ENCODE data around the gene TCEAL1.
"Not testable (repeated sequence)": the region's sequence is repeated elsewhere in the genome, so short reads cannot be mapped to it uniquely, and the experiment has no call there.

TCEAL1 gene

GRCh38 chrX:103635436-103635835 lies 6.7 kb downstream of the TCEAL1 start:
- DNase-seq (ENCODE audit: low read depth in 2 of 2) = no peak

DNA sequence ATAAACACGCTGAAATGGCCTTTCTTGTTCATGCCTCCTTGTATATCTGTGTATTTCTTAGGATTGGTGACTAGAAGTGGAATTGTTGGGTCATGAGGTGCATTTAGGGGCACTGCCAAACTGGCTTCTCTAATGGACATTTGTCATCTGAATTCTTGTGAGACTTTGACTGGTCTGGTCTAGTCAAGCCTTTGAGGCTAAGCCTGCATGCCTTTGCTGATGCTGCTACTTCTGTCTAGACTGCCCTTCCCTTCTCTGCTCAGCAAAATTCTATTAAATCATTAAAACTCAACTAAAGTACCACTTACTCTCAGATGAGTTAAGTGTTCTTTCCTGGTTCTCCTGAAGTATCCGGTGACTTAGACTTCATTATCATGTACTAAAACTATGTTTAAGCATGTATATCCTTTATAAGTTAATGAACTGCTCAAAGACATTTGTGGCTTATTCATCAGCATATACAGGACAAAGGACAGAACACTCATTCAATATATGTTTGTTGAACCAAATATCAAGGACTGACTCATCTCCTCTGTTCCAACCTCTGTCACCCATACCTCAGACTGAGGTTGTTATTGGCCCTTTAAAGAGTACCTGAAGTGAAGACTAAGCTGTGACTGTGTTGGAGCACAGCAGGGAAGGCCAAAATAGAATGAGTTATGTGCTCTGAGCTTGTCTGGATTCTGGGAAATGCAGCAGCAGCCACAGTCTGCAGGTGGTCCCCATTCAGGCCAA lies 9.0 kb downstream of the TCEAL1 start:
- DNase-seq (ENCODE audit: low read depth in 2 of 2) = no peak

DNA sequence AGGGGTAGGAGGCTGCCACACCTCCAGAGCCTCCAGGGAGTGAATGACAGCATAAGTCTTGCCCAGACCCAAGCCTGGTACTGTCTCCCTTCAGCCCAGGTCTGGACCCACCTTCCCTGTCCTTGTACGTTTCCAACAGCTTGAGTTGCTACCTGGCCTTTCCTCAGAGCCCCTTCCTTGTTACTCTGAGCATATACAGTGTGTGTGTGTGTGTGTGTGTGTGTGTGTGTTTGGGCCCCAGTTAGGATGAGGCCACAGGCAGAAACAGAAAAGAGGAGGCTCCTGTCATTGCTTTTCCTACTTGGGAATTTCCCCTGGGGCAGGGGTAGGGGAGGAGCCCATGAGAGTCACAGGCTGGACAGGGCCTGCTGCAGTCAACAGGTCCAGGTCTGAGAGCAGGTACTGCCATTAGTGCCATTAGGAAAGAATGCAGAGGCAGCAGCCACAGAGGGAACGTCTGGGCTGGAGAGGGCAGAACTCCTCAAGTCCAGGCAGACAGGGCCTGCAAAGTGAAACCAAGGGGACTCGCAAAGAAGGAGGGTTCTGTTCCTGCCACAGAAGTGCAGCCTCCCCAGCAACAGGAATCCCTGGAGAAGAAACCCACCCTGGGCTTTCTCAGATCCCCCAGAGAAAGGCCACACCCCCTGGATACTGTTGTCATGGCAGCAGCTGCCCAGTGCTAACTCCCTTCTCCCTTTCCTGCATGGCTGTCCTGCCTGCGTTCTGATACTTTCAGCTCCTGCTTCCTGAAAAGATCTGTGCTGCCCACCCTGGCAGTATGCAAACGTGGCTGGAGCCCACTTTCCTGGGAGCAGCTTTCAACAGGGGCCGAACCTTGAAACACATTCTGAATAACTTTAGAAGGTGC lies 9.9 kb downstream of the TCEAL1 start:
- DNase-seq (ENCODE audit: low read depth in 2 of 2) = not testable (repeated sequence)

DNA sequence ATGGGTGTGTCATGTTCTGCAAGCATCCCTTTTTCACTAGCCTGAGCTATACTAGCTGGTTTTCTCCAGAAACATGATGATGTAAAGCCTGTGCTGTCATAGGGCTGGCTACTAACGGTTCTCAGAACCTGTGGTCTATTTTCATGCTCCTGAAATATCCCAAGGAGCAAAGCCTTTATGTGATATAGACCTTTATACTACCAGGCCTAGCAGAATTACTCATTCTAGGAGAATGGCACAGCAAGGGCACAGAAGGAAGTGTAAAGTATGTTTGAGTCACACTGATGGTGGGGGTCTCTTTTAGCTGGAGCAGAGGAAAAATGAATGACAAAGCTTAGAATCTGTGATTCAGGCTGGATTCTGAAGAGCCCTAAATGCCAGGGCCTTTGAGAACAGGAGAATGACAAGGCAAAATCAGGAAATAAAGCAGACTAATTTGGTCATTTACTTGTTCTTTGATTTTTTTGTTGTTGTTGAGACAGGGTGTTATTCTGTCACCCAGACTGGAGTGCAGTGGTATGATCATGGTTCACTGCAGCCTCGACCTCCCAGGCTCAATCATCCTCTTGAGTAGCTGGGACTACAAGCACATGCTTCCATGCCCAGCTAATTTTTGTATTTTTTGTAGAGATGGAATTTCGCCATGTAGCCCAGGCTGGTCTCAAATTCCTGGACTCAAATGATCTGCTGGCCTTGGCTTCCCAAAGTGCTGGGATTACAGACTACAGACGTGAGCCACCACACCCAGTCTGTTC lies 11.8 kb downstream of the TCEAL1 start:
- no peak for DNase-seq (ENCODE audit: low read depth in 2 of 2)

- no peak for DNase-seq (ENCODE audit: low read depth in 2 of 2)
Observed at GRCh38 chrX:103644125-103644524, 15.3 kb downstream of the TCEAL1 start.

DNA sequence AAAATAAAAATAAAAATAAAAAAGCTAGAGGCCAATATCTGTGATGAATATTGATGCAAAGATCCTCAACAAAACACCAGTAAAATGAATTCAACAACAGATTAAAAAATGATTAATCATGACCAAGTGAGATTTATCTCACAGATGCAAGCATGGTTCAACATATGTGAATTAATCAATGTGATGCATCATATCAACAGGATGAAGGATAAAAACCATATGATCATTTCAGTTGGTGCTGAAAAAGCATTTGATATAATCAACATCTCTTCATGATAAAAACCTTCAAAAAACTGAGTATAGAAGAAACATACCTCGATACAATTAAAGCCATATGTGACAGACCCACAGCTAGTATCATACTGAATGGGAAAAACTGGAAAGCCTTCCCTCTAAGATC lies 18.9 kb downstream of the TCEAL1 start:
- no peak for DNase-seq (ENCODE audit: low read depth in 2 of 2)

DNA sequence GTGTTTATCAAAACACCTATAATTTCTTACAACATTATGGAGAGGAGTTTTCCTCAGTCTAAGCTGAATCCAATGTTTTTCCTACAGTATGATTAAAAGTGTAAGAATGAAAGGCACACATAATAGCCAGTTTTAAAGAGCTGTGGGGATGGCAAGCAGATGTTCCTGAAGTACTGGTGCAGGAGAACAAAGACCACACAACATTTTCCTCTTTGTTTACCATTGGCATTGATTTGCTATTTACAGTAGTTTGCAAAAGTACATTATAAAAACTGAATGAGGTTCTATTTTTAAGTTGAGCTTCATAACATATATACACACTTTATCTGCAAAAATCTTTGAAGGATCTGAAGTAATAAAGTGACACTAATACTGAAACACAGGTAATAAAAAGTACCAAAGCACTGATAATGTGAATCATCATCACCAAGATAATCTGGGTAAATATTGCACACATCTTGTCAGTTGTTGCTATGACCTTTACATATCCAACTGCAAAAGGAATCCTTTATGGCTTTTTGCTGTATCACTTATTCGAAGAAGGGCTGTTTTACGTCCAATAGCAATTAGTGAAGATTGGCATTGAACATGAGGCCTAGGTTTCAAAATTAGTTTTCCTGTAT lies 22.5 kb downstream of the TCEAL1 start:
- DNase-seq (ENCODE audit: low read depth in 2 of 2) = no peak

- DNase-seq (ENCODE audit: low read depth in 2 of 2) = not testable (repeated sequence)
Observed at GRCh38 chrX:103655230-103656000, 26.6 kb downstream of the TCEAL1 start.

DNA sequence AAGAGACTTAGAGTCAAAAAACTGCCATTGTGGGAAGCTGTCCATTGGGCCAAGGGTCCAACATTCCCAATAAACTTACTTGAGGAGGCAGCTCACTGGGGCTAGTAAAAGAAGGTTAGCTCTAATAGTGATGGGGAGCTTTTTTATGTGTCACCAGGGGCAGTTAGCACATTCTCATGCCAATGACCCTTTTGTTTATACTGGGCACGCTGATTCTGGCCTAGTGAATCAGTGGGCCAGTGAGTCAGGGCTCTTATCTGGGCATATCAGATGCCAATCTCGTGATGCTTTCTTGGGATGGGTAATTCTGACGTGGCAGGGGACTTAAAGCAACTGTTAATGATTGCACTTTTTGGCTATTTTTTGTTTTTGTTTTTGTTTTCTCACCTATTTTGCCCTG lies 27.8 kb downstream of the TCEAL1 start:
- DNase-seq (ENCODE audit: low read depth in 2 of 2) = no peak

- not testable (repeated sequence) for DNase-seq (ENCODE audit: low read depth in 2 of 2)
Observed at GRCh38 chrX:103657066-103657465, 28.3 kb downstream of the TCEAL1 start.

DNA sequence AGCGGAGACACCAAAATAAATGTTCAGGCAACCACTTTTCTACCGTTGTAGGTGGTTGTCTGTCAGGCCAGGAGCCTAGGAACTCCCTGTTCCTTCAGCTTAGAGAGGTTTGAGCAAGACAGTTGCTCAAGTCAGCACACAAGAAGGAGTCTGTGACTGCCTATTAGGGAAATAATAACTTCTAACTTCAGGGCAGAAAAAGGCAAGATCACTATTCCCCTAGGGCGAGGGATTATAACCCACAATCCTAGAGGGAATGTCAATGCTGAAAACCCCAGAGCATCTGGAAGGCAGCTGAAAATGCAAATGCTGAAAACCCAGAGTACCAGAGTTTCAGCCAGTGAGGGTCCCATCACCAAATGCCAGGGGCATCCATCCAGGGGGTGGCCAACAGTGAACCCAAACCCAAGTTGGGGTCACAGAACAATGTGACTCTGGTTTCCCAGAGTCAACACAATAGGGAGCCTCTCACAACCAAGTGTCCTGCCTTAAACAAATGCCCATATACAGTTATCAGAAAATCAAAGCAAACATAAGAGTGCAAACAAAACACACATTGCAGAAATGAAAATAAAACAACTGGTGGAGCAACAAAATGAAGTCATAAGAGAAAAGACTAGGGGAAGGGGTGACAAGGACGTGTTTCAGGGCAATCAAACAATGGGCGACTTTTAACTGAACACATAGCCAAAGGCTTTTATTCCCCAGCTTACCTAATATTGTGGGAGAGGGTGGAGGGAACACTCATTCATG lies 30.1 kb downstream of the TCEAL1 start:
- no peak for DNase-seq (ENCODE audit: low read depth in 2 of 2)

DNA sequence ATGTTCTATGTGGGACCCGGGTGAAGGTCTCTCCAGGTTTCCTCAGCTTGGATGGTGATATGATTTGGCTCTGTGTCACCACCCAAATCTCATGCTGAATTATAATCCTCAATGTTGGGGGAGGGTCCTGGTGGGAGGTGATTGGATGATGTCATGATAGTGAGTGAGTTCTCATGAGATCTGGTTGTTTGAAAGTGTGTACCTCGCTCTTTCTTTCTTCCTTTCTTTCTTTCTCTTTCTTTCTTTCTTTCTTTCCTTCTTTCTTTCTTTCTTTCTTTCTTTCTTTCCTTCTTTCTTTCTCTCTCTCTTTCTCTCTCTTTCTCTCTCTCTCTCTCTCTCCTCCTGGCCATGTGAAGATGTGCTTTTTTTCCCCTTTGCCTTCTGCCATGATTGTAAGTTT lies 30.7 kb downstream of the TCEAL1 start:
- not testable (repeated sequence) for DNase-seq (ENCODE audit: low read depth in 2 of 2)

DNA sequence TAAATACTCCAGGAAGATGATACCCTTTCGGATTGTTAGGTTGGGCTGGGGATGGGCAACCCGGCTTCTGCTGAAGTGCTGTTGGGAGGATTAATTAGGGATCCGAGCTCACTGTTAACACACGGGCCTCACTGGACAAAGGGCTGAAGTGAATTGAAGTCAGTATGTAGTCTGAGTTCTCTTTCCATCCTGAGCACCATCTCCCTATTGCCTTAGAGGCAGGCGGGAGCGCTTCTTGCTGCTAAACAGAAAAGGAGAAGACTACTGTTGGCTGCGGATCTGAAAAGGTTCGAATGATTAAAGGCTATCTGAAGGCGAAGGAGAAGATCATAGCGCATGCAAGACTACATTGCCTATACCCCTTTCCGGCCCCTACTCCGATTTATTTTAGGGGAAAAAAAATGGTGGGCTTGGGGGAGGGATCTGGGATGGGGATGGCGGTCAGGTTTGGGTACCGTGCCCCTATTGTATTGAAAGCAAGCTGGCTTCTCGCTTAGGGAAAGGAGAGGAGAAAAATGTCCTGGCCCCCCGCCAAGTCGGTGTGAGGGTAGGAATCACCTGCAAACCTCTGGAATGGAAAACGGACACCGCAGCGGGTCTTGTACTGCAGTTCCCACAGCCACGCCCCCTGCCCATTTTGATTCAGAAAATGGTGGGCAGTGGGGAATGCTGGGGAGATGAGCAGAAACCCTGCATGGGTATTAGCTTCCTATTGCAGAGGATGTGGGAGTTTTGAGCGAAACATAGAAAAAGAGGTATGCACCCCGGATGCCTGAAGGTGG lies 35.4 kb downstream of the TCEAL1 start:
- DNase-seq (ENCODE audit: low read depth in 2 of 2) = no peak

DNA sequence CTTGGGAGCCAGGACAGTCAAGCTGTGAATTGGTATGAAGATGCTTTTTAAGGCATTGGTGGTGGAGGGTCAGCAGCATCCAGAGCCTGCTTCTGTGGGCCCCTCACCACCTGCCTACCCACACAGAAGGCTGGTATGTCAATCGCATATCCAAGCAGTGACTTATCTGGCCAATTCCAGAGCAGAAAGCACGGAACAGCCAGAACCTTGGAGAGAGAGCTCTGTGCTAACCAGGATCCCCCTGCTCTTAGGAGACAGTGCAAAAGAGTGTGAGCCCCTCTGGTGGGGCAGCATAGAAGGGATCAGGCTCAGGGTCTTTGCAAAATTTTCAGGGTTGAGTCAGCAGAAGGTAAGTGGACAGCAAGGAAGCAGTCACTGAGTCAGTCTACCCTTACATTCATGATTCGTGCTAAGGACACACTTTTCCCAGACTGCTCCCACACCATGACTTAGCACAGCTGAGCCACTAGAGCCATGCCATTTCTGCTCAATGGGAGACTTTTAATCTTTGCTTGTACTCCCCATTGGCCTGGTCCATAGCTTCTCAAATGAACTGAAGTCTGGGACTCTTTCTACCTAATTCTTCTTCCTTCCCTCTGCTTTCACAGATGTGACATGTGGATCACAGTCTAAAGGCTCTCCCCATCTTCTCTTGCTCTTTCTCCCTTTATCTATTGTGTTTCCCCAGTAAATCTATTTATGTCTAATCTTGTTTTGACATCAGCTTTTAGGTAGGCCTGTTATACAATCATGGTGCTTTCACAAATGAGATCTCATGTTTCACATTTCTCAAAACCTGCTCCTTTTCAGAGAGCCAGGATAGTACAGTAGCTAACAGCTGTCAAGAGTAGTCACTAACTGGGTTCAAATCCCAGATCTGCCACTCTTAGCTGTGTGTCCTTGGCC lies 37.7 kb downstream of the TCEAL1 start:
- no peak for DNase-seq (ENCODE audit: low read depth in 2 of 2)

GRCh38 chrX:103669745-103670144 lies 41.0 kb downstream of the TCEAL1 start:
- no peak for DNase-seq (ENCODE audit: low read depth in 2 of 2)

- DNase-seq (ENCODE audit: low read depth in 2 of 2) = no peak
Observed at GRCh38 chrX:103674531-103675454, 46.0 kb downstream of the TCEAL1 start.

- no peak for DNase-seq (ENCODE audit: low read depth in 2 of 2)
Observed at GRCh38 chrX:103678199-103678993, 49.6 kb downstream of the TCEAL1 start.
